Mesothelial cell of epicardium (in vitro differentiated cells): ENCODE data around the gene ARL4D. TPM values are rescaled to one million over a fixed set of nuclear protein-coding genes. Genes with fewer than 3 reads are reported as not detected.

Experiments used
- DNase-seq, 2 experiments: peaks; one replicate each; pipeline ENCODE4 v3.0.0; 2021; ENCODE audit warnings: low spot score in 2 of 2; ENCODE audit not compliant: unreplicated experiment in 2 of 2
- H3K27ac Mint-ChIP-seq: 2 replicates; pipeline ENCODE4 v1.8.0; 2021; ENCODE audit warnings: mixed read lengths
- H3K27me3 Mint-ChIP-seq: 2 replicates; pipeline ENCODE4 v1.8.0; 2021; ENCODE audit warnings: low read depth, mixed read lengths
- H3K36me3 Mint-ChIP-seq: 2 replicates; pipeline ENCODE4 v1.8.0; 2021; ENCODE audit warnings: mixed read lengths
- H3K4me1 Mint-ChIP-seq: 2 replicates; pipeline ENCODE4 v1.8.0; 2021; ENCODE audit warnings: mixed read lengths
- H3K4me3 Mint-ChIP-seq: 2 replicates; pipeline ENCODE4 v1.8.0; 2021; ENCODE audit warnings: mild to moderate bottlenecking, moderate library complexity, mixed read lengths
- H3K9me3 Mint-ChIP-seq: 2 replicates; pipeline ENCODE4 v1.8.0; 2021; ENCODE audit warnings: mixed read lengths
- total RNA-seq: library from RNA; stranded (reverse); gene quantifications from 3 replicates; pipeline ENCODE4 v1.2.1, GENCODE V29; 2021
- TF ChIP-seq, protein P1 (sequence below): fragments of 200-600 bp; sonication (generic); IDR thresholded peaks from one replicate; pipeline ENCODE4 v1.5.0; 2021; ENCODE audit warnings: antibody characterized with exemption; ENCODE audit not compliant: unreplicated experiment

Gene ARL4D, protein sequence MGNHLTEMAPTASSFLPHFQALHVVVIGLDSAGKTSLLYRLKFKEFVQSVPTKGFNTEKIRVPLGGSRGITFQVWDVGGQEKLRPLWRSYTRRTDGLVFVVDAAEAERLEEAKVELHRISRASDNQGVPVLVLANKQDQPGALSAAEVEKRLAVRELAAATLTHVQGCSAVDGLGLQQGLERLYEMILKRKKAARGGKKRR
- 7.9 to 8.6 TPM (median 8.1 TPM) in 3 replicates for total RNA-seq

DNA sequence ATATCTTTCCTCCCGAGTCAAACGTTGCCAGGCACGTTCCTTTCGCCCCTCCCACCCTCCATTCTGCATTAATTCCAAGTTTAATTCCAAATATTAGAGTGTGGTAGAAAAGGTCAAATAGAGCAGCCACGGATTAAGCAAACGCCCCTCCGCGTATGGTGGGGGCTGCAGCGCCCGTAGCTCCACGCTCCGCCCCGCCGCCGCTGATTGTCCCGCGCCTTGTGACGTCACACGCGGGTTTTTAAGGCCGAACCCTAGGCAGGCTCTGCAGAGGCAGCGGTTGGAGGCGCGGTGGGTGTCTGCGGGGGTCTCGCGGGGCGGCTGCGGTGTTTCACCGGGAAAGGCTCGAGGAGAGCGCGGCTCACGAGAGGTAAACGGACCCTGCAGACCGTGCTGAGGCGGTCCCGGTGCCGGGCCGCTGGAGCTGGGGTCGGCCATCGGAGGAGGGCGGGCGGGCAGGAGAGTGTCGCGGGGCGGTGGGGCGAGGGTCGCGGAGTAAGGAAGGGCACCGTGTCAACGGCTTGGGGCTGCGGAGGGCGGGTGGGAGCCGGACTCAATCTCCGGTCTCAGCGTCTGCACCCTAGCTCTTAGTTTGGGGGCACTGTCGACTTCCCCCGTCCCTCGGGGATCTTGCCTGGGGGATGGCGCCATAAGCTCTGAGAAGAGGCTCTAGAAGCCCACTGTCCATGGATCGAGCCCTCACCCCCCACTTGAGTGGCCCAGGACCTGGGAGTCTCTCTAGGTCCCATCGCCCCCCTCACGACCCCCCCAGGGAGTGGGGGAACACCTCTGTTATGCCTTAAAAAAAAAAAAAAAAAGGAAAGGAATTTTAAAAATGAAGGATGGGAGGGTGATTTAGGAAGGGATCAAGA, at the start of gene ARL4D:
ARL4D (plus strand) TSS at position 270 of the 872 bp plus-strand sequence. CDS start 740 bp downstream, outside the sequence.
- Mint-ChIP-seq H3K4me3 (peak within 1 kb of the TSS; percentile 88), H3K9me3 (no peaks in the 10 kb centered on the region), H3K27ac (peak within 1 kb of the TSS; percentile 87), H3K4me1 (peaks cover 41% of the 10 kb centered on the region), H3K36me3 (peaks cover 2% of the 10 kb centered on the region), H3K27me3 (no peaks in the 10 kb centered on the region)
- TF ChIP-seq, protein P1, sequence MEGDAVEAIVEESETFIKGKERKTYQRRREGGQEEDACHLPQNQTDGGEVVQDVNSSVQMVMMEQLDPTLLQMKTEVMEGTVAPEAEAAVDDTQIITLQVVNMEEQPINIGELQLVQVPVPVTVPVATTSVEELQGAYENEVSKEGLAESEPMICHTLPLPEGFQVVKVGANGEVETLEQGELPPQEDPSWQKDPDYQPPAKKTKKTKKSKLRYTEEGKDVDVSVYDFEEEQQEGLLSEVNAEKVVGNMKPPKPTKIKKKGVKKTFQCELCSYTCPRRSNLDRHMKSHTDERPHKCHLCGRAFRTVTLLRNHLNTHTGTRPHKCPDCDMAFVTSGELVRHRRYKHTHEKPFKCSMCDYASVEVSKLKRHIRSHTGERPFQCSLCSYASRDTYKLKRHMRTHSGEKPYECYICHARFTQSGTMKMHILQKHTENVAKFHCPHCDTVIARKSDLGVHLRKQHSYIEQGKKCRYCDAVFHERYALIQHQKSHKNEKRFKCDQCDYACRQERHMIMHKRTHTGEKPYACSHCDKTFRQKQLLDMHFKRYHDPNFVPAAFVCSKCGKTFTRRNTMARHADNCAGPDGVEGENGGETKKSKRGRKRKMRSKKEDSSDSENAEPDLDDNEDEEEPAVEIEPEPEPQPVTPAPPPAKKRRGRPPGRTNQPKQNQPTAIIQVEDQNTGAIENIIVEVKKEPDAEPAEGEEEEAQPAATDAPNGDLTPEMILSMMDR, result no peak
- DNase-seq, result peak; percentile 75 to 86

DNA sequence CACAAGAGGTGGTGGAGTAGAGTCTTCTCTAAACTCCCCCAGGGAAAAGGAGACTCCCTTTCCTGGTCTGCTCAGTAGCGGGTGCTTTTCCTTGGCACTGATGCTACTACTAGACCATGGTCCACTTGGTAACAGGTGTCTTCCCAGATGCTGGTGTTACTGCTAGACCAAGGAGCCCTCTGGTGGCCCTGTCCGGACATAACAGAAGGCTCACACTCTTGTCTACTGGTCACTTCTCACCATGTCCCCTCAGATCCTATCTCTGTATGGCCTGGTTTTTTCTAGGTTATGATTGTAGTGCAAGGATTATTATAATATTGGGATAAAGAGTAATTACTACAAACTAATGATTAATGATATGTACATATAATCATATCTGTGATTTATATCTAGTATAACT, 49.7 kb upstream of the ARL4D start:
- DNase-seq, result no peak
- H3K4me3 Mint-ChIP-seq, result no peak overlapping the region
- H3K4me1 Mint-ChIP-seq, result peaks cover 5% of the 10 kb centered on the region
- H3K27me3 Mint-ChIP-seq, result no peaks in the 10 kb centered on the region
- peaks cover 40% of the 10 kb centered on the region for H3K36me3 Mint-ChIP-seq
- H3K27ac Mint-ChIP-seq, result no peak overlapping the region
- TF ChIP-seq, protein P1, result no peak
- peaks cover 39% of the 10 kb centered on the region for H3K9me3 Mint-ChIP-seq

DNA sequence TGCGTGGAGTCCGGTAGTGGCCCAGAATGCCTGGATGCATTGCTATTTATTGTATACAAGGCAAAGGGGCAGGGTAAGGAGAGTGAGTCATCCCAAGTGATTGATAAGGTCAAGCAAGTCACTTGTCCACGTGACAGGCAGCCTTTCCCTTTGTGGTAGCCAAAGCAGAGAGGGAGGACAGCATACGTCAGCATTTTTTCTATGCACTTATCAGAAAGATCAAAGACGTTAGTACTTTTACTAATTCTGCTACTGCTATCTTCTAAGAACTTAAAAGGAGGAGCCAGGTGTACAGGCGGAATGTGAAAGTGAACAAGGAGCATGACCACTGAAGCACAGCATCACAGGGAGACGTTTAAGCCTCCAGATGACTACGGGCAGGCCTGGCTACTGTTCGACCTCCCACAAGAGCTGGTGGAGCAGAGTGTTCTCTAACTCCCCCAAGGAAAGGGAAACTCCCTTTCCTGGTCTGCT, 47.9 kb upstream of the ARL4D start:
- TF ChIP-seq, protein P1, result no peak
- no peaks in the 10 kb centered on the region for H3K4me1 Mint-ChIP-seq
- no peak overlapping the region for H3K4me3 Mint-ChIP-seq
- H3K9me3 Mint-ChIP-seq, result peaks cover 39% of the 10 kb centered on the region
- H3K27me3 Mint-ChIP-seq, result no peaks in the 10 kb centered on the region
- H3K36me3 Mint-ChIP-seq, result peaks cover 40% of the 10 kb centered on the region
- H3K27ac Mint-ChIP-seq, result no peak overlapping the region
- no peak for DNase-seq

DNA sequence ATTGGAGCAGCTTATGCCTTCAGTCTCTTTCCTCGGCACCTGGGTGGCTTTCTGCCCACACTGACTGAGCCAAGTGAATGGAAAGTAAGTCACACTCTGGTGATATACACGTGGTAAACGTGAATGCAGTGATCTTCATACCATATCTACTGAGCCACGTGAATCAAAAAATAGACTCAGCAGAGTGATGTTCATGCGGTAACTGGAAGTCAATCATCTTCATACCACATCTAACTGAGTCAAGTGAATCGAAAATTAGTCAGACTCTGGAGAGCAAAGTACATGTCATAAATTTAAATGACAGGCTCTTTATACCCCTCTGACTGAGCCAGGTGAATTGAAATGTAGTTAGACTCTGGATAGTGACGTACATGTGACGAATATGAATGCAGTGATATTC, 47.1 kb upstream of the ARL4D start:
- no peak overlapping the region for H3K27ac Mint-ChIP-seq
- no peaks in the 10 kb centered on the region for H3K4me1 Mint-ChIP-seq
- DNase-seq, result no peak
- no peaks in the 10 kb centered on the region for H3K27me3 Mint-ChIP-seq
- peaks cover 39% of the 10 kb centered on the region for H3K9me3 Mint-ChIP-seq
- H3K4me3 Mint-ChIP-seq, result no peak overlapping the region
- H3K36me3 Mint-ChIP-seq, result peaks cover 39% of the 10 kb centered on the region
- TF ChIP-seq, protein P1, result no peak

DNA sequence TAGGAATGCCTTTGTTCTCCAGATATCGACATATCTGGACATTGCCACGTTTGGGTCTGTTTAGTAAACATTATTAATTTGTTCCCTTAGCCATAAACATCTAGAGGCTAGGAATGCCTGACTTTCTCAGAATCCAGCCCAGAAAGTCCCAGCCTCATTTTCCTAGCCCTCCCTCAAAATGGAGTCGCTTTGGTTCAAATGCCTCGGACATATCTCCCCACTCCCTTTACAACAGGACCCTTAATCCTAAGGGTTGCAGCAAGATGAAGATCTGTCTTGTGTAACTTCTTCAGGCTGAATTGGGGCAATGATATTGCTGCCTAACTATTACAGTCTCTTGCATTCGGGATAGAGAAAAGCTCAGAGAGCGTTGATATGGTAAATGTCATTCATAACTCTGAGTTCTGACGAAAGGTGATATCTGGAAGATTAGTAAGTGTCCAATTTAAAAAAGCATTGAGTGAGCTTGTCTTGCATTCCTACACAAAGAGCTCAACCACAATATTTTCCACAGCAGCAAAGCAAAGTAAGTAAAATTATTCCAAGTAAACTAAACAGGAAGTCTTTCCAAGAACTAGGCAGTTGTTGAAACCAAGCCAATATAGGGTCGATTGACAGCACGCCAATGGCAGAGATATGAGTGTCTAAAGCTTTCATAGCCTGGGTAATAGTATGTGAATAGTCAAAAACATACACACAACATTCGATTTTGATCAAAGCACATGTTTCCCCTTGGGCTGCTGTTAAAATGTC, 46.0 kb upstream of the ARL4D start:
- Mint-ChIP-seq H3K27me3 (no peaks in the 10 kb centered on the region), H3K36me3 (peaks cover 29% of the 10 kb centered on the region), H3K9me3 (peaks cover 29% of the 10 kb centered on the region), H3K4me3 (no peak overlapping the region), H3K4me1 (no peaks in the 10 kb centered on the region), H3K27ac (no peak overlapping the region)
- no peak for DNase-seq
- TF ChIP-seq, protein P1, result no peak
